HCT116 (cell line): ENCODE data around the gene TRPM8. TPM values are rescaled to one million over a fixed set of nuclear protein-coding genes. Genes with fewer than 3 reads are reported as not detected.

ENCODE experiments used
- ATAC-seq: fragments of 200-7000 bp; cut with Tn5 transposase; 2 replicates; pipeline ENCODE4 v1.9.1; 2020; ENCODE audit warnings: mild to moderate bottlenecking, moderate library complexity
- BruUV-seq: library from RNA; stranded (reverse); fragments of 400-500 nt; replicated peaks from 2 replicates; lab custom pipeline; 2021; lab: Mats Ljungman, UMichigan
- CTCF ChIA-PET: fragments of 300-600 bp; sonication (Branson Sonifier 250); formaldehyde crosslinking; loops from one replicate; lab custom pipeline; 2021; ENCODE audit warnings: antibody characterized with exemption; lab: Charles Lee
- POLR2A ChIA-PET: fragments of 300-600, 350-600 bp; sonication (Branson Sonifier 250); formaldehyde crosslinking; loops from one replicate; lab custom pipeline; 2021; ENCODE audit warnings: antibody characterized with exemption; lab: Charles Lee
- RAD21 ChIA-PET, 2 experiments: fragments of 300-600 bp; sonication (Branson Sonifier 250); formaldehyde crosslinking; loops; one replicate each; lab custom pipeline; 2023; ENCODE audit warnings: low total read pairs in 2 of 2; ENCODE audit not compliant: uncharacterized antibody in 2 of 2, unreplicated experiment in 2 of 2, low non-redundant PET in 1 of 2; lab: Charles Lee
- DNase-seq: peaks from one replicate; pipeline ENCODE4 v3.0.0-alpha.2; 2010; ENCODE audit warnings: low read depth, low spot score
- H2AFZ ChIP-seq: fragments of 200-600 bp; shearing (Covaris generic), sonication (generic); 2 replicates; pipeline ENCODE4 v1.6.1; 2017; ENCODE audit warnings: low read depth, mixed run types, mixed read lengths, antibody characterized with exemption, low read length; ENCODE audit not compliant: poor library complexity, severe bottlenecking
- H3K27ac ChIP-seq: 2 replicates; pipeline ENCODE4 v1.5.1; 2012; ENCODE audit warnings: low read depth, low read length
- H3K27me3 ChIP-seq: fragments of 200-600 bp; sonication (generic); 2 replicates; pipeline ENCODE4 v1.6.1; 2016; ENCODE audit warnings: mixed run types, low read length, mixed read lengths; ENCODE audit not compliant: insufficient read depth
- H3K36me3 ChIP-seq, 2 experiments: fragments of 200-500 bp in 1 of 2; fragments of 200-600 bp in 1 of 2; sonication (Bioruptor generic) in 1 of 2; sonication (generic) in 1 of 2; 2 replicates each; pipeline versions ENCODE4 v1.5.1 to v1.6.1; 2014 to 2016; ENCODE audit warnings: low read length in 2 of 2, inconsistent platforms in 1 of 2, mixed read lengths in 1 of 2, mixed run types in 1 of 2; ENCODE audit not compliant: insufficient read depth in 2 of 2, control insufficient read depth in 1 of 2
- H3K4me1 ChIP-seq, 2 experiments: fragments of 200-600 bp in 1 of 2; sonication (generic) in 1 of 2; 2 replicates each; pipeline versions ENCODE4 v1.5.1 to v1.6.1; 2012 to 2017; ENCODE audit warnings: low read length in 2 of 2, inconsistent platforms in 1 of 2, mild to moderate bottlenecking in 1 of 2, mixed read lengths in 1 of 2, mixed run types in 1 of 2, moderate library complexity in 1 of 2; ENCODE audit not compliant: insufficient read depth in 2 of 2, control insufficient read depth in 1 of 2
- H3K4me2 ChIP-seq: fragments of 200-600 bp; sonication (generic); 2 replicates; pipeline ENCODE4 v1.6.1; 2017; ENCODE audit warnings: mixed run types, low read length, mixed read lengths
- H3K4me3 ChIP-seq, 2 experiments: fragments of 200-600 bp in 1 of 2; sonication (generic) in 1 of 2; replicated peaks in 1 of 2; 2 replicates each; pipeline ENCODE4 v1.5.1; 2011 to 2016; ENCODE audit warnings: low read length in 2 of 2, control low read depth in 1 of 2, low read depth in 1 of 2, mild to moderate bottlenecking in 1 of 2, mixed read lengths in 1 of 2, mixed run types in 1 of 2
- H3K79me2 ChIP-seq: fragments of 200-600 bp; sonication (generic); 2 replicates; pipeline ENCODE4 v1.6.1; 2017; ENCODE audit warnings: mild to moderate bottlenecking, mixed run types, low read length, moderate library complexity, mixed read lengths; ENCODE audit not compliant: insufficient read depth
- H3K9ac ChIP-seq: fragments of 200-600 bp; sonication (generic); 2 replicates; pipeline ENCODE4 v1.6.1; 2016; ENCODE audit warnings: low read length, mixed read lengths
- H3K9me2 ChIP-seq: fragments of 200-600 bp; sonication (generic), shearing (Covaris generic); 2 replicates; pipeline ENCODE4 v1.6.1; 2017; ENCODE audit warnings: mixed run types, mild to moderate bottlenecking, moderate library complexity; ENCODE audit not compliant: insufficient read depth
- H3K9me3 ChIP-seq, 2 experiments: fragments of 200-500 bp in 1 of 2; fragments of 200-600 bp in 1 of 2; sonication (Bioruptor generic) in 1 of 2; sonication (generic) in 1 of 2; 2 replicates each; pipeline ENCODE4 v1.6.1; 2014 to 2017; ENCODE audit warnings: low read length in 2 of 2, mixed read lengths in 2 of 2, inconsistent platforms in 1 of 2, low read depth in 1 of 2, mild to moderate bottlenecking in 1 of 2, mixed run types in 1 of 2, moderate library complexity in 1 of 2; ENCODE audit not compliant: control insufficient read depth in 1 of 2, insufficient read depth in 1 of 2
- H4K20me1 ChIP-seq: fragments of 200-600 bp; sonication (generic), shearing (Covaris generic); 2 replicates; pipeline ENCODE4 v1.6.1; 2017; ENCODE audit warnings: mixed run types, mild to moderate bottlenecking, moderate library complexity; ENCODE audit not compliant: insufficient read depth
- ATF3 ChIP-seq: IDR thresholded peaks from 2 replicates; pipeline ENCODE4 v1.6.1; 2012
- CTCF ChIP-seq, 3 experiments: fragments of 200-600 bp in 1 of 3; sonication (generic) in 1 of 3; IDR thresholded peaks in 2 of 3; conservative IDR thresholded peaks in 1 of 3; 2 replicates each; pipeline ENCODE4 v1.5.1; 2012 to 2017; ENCODE audit warnings: low read depth in 2 of 3, low read length in 2 of 3, antibody characterized with exemption in 1 of 3, borderline replicate concordance in 1 of 3, control low read depth in 1 of 3, mild to moderate bottlenecking in 1 of 3, mixed read lengths in 1 of 3, mixed run types in 1 of 3, moderate library complexity in 1 of 3; ENCODE audit not compliant: insufficient read depth in 1 of 3
- EZH2phosphoT487 ChIP-seq: fragments of 200-600 bp; IDR thresholded peaks from 2 replicates; pipeline ENCODE4 v1.6.1; 2018; ENCODE audit warnings: antibody characterized with exemption, borderline replicate concordance
- JUND ChIP-seq: IDR thresholded peaks from 2 replicates; pipeline ENCODE4 v1.6.1; 2012
- POLR2AphosphoS5 ChIP-seq: IDR thresholded peaks from 2 replicates; pipeline ENCODE4 v1.6.1; 2011; ENCODE audit warnings: mild to moderate bottlenecking, low read depth, low read length, moderate library complexity
- RAD21 ChIP-seq: IDR thresholded peaks from 2 replicates; pipeline ENCODE4 v1.6.1; 2012; ENCODE audit warnings: low read depth, mild to moderate bottlenecking
- SIN3A ChIP-seq: IDR thresholded peaks from 2 replicates; pipeline ENCODE4 v1.6.1; 2012; ENCODE audit warnings: low read depth
- SRF ChIP-seq: IDR thresholded peaks from 2 replicates; pipeline ENCODE4 v1.6.1; 2012; ENCODE audit warnings: low read depth
- TCF7L2 ChIP-seq: IDR thresholded peaks from 2 replicates; pipeline ENCODE4 v1.7.0; 2011; ENCODE audit warnings: borderline replicate concordance, inconsistent platforms; ENCODE audit not compliant: insufficient read depth, insufficient read length; ENCODE audit errors: extremely low read depth
- ZFX ChIP-seq: fragments of 450-650 bp; IDR thresholded peaks from 2 replicates; pipeline ENCODE4 v1.6.1; 2017
- intact Hi-C: fragments of 100-400 bp; cut with micrococcal nuclease; formaldehyde crosslinking; loops from 2 replicates; pipeline ENCODE4 v1.10.0; 2022
- total RNA-seq: library from RNA; stranded (reverse); gene quantifications from one replicate; pipeline ENCODE4 v1.2.1, GENCODE V29; 2021; ENCODE audit not compliant: unreplicated experiment

The TRPM8 gene
- total RNA-seq, 1 experiment from 2014 or later = 0.39 TPM

- BruUV-seq = no TSS peak
- TF ChIP-seq RAD21 (peak; percentile 58), EZH2phosphoT487 (no peak), SRF (no peak), CTCF (IDR thresholded peaks at IDR 0.05 in 2 of 3, conservative IDR thresholded peaks at IDR 0.05 in 1 of 3; ENCODE audit: borderline replicate concordance in 1 of 3, insufficient read depth in 1 of 3, low read depth in 2 of 3, low read length in 2 of 3) (peak; percentile 47 to 83 (median 76)), ATF3 (no peak), ZFX (no peak), JUND (no peak), POLR2AphosphoS5 (no peak), TCF7L2 (no peak), SIN3A (no peak)
- ChIA-PET RAD21 (no interaction called here), CTCF (interaction anchor here (0.6 to 2.4 kb wide), 8 partner anchors 8 to 146 kb away, joined by 3 to 19 read pairs (median 3); partner anchors contain the start of gene TRPM8), POLR2A (interaction anchor here (0.8 kb wide), 1 partner anchor 12 kb away, joined by 3 read pairs; the partner anchor contains the start of gene TRPM8)
- Histone ChIP-seq H3K4me2 (peak overlapping the region; percentile 28; the same call in 1 of the 2 replicates), H3K4me3 (no peak overlapping the region), H4K20me1 (no peaks in the 10 kb centered on the region), H3K9ac (no peak overlapping the region), H3K9me3 (no peaks in the 10 kb centered on the region), H3K9me2 (no peaks in the 10 kb centered on the region), H3K27me3 (peaks cover 16% of the 10 kb centered on the region; the same call in 1 of the 2 replicates), H3K27ac (no peak overlapping the region), H3K79me2 (no peaks in the 10 kb centered on the region), H3K4me1 (peaks cover 2 to 11% of the 10 kb centered on the region in 2 experiments; a peak in 3 of 4 replicates), H2AFZ (peak overlapping the region; percentile 13), H3K36me3 (no peaks in the 10 kb centered on the region)
- DNase-seq (no peak), ATAC-seq (0 out of 2 replicates have a peak, but pooled peaks have one; percentile 38)
- intact Hi-C loops = no loop called here
Measured at GRCh38 chr2:233928594-233929351, 11.6 kb downstream of the TRPM8 start.
